ENCODE measurements around the gene ALG6. TPM values are rescaled to one million over a fixed set of nuclear protein-coding genes. Genes with fewer than 3 reads are reported as not detected.

ALG6 gene
- total and polyA plus RNA-seq, 2 donors (not counting 1 experiment from before 2014, with no cell fraction given) = 12.5 to 15.9 TPM

- no peaks in the 10 kb centered on the region for H3K36me3 ChIP-seq (ENCODE audit: control insufficient read depth, insufficient read depth, low read length)
- DNase-seq (ENCODE audit: low read depth in 2 of 2) = peak in 1 of 2 donors; percentile 11
Observed at GRCh38 chr1:63321066-63321784, 46.2 kb upstream of the ALG6 start.

GRCh38 chr1:63321785-63322113 is 45.7 kb upstream of the ALG6 start:
- H3K27me3 ChIP-seq (ENCODE audit: control insufficient read depth, insufficient read depth, low read length) = peaks cover 94% of the 10 kb centered on the region

More at GRCh38 chr1:63321066-63321784, 46.2 kb upstream of the ALG6 start:
- H3K4me2 ChIP-seq (ENCODE audit: extremely low read depth, insufficient read depth, low read length) = no peak overlapping the region
- no peak overlapping the region for H3K9ac ChIP-seq (ENCODE audit: insufficient read depth, low read length)
- H3K27ac ChIP-seq (ENCODE audit: insufficient read depth, low read length) = no peak overlapping the region
- H3K4me1 ChIP-seq (ENCODE audit: control insufficient read depth, extremely low read depth, insufficient read depth, low read length) = no peaks in the 10 kb centered on the region
- no peaks in the 10 kb centered on the region for H4K20me1 ChIP-seq (ENCODE audit: control insufficient read depth, extremely low read depth, insufficient read depth, low read length)
- TF ChIP-seq CTCF (conservative IDR thresholded peaks at IDR 0.05 in 1 of 2, IDR thresholded peaks at IDR 0.05 in 1 of 2; ENCODE audit: low read depth in 1 of 2, low read length in 2 of 2) = no peak
- TF ChIP-seq EZH2 (IDR thresholded peaks at IDR 0.05; ENCODE audit: low read length, missing control alignments) = no peak
- peaks cover 94% of the 10 kb centered on the region for H3K27me3 ChIP-seq (ENCODE audit: control insufficient read depth, insufficient read depth, low read length)
- H3K9me3 ChIP-seq (ENCODE audit: control insufficient read depth, insufficient read depth, low read depth, low read length) = no peaks in the 10 kb centered on the region
- H3K4me3 ChIP-seq (replicated peaks in 1 of 4; ENCODE audit: control extremely low read depth in 1 of 4, insufficient read depth in 1 of 4, low read depth in 3 of 4, low read length in 4 of 4) = no peak overlapping the region
- no peak overlapping the region for H2AFZ ChIP-seq (ENCODE audit: low read length)
- H3K79me2 ChIP-seq (ENCODE audit: control insufficient read depth, insufficient read depth, low read length) = no peaks in the 10 kb centered on the region

More at GRCh38 chr1:63321785-63322113, 45.7 kb upstream of the ALG6 start:
- Histone ChIP-seq H3K4me2 (ENCODE audit: extremely low read depth, insufficient read depth, low read length) (peak overlapping the region; percentile 75), H4K20me1 (ENCODE audit: control insufficient read depth, extremely low read depth, insufficient read depth, low read length) (no peaks in the 10 kb centered on the region), H3K79me2 (ENCODE audit: control insufficient read depth, insufficient read depth, low read length) (no peaks in the 10 kb centered on the region), H3K9ac (ENCODE audit: insufficient read depth, low read length) (no peak overlapping the region), H3K36me3 (ENCODE audit: control insufficient read depth, insufficient read depth, low read length) (no peaks in the 10 kb centered on the region), H3K4me1 (ENCODE audit: control insufficient read depth, extremely low read depth, insufficient read depth, low read length) (no peaks in the 10 kb centered on the region), H3K4me3 (replicated peaks in 1 of 4; ENCODE audit: control extremely low read depth in 1 of 4, insufficient read depth in 1 of 4, low read depth in 3 of 4, low read length in 4 of 4) (peak overlapping the region in 3 of 4 experiments; percentile 39 to 53 (median 49)), H3K27ac (ENCODE audit: insufficient read depth, low read length) (no peak overlapping the region), H3K9me3 (ENCODE audit: control insufficient read depth, insufficient read depth, low read depth, low read length) (no peaks in the 10 kb centered on the region), H2AFZ (ENCODE audit: low read length) (no peak overlapping the region)
- no peak for TF ChIP-seq CTCF (conservative IDR thresholded peaks at IDR 0.05 in 1 of 2, IDR thresholded peaks at IDR 0.05 in 1 of 2; ENCODE audit: low read depth in 1 of 2, low read length in 2 of 2)
- no peak for TF ChIP-seq EZH2 (IDR thresholded peaks at IDR 0.05; ENCODE audit: low read length, missing control alignments)
- no peak for DNase-seq (ENCODE audit: low read depth in 2 of 2)
